HepG2 (cell line): Measurements from ENCODE around the gene LUC7L2. TPM values are rescaled to one million over a fixed set of nuclear protein-coding genes. Genes with fewer than 3 reads are reported as not detected.

Source experiments
- ATAC-seq: fragments of 200-7000 bp; cut with Tn5 transposase; 3 replicates; pipeline ENCODE4 v1.9.1; 2020; ENCODE audit warnings: mild to moderate bottlenecking, moderate library complexity
- BruUV-seq: library from RNA; stranded (reverse); fragments of 400-500 nt; replicated peaks from 2 replicates; lab custom pipeline; 2021; lab: Mats Ljungman, UMichigan
- CTCF ChIA-PET: fragments of 300-600 bp; formaldehyde crosslinking; extraction: SDS; loops from one replicate; lab custom pipeline; 2021; ENCODE audit warnings: low total read pairs, inconsistent platforms, low intra/inter-chr PET ratio; lab: Yijun Ruan, JAX
- POLR2A ChIA-PET: fragments of 350-600 bp; sonication (Branson Sonifier 250); formaldehyde crosslinking; loops from one replicate; lab custom pipeline; 2020; ENCODE audit warnings: antibody characterized with exemption, inconsistent platforms; lab: Yijun Ruan, JAX
- DNase-seq: peaks from one replicate; pipeline ENCODE4 v3.0.0-alpha.2; 2015; ENCODE audit warnings: low spot score
- FAIRE-seq: peaks from 3 replicates; lab custom pipeline; 2011; peaks lifted over from hg19 to GRCh38; lab: Jason Lieb, UNC
- H2AFZ ChIP-seq: one replicate; pipeline ENCODE4 v1.6.1; 2011; ENCODE audit warnings: low read length, inconsistent platforms
- H3K27ac ChIP-seq: fragments of 300-600 bp; 3 replicates; pipeline ENCODE4 v1.8.0; 2011; ENCODE audit warnings: mixed run types, mild to moderate bottlenecking, mixed read lengths, low read length, inconsistent platforms; ENCODE audit not compliant: insufficient read depth; ENCODE audit errors: extremely low read length
- H3K27me3 ChIP-seq, 2 experiments: fragments of 200-600 bp in 1 of 2; 2 replicates in 1 of 2; 3 replicates in 1 of 2; pipeline versions ENCODE4 v1.6.0 to v1.8.0; 2011; ENCODE audit warnings: low read length in 2 of 2, mild to moderate bottlenecking in 2 of 2, moderate library complexity in 2 of 2, inconsistent platforms in 1 of 2; ENCODE audit not compliant: insufficient read depth in 2 of 2, control insufficient read depth in 1 of 2
- H3K36me3 ChIP-seq, 2 experiments: fragments of 200-600 bp in 1 of 2; replicated peaks in 1 of 2; 2 replicates in 1 of 2; 3 replicates in 1 of 2; pipeline versions ENCODE4 v1.5.1 to v1.8.0; 2011; ENCODE audit warnings: low read length in 2 of 2, inconsistent platforms in 1 of 2; ENCODE audit not compliant: insufficient read depth in 2 of 2, control insufficient read depth in 1 of 2
- H3K4me1 ChIP-seq: 2 replicates; pipeline ENCODE4 v1.5.1; 2012; ENCODE audit warnings: low read length, inconsistent platforms; ENCODE audit not compliant: insufficient read depth
- H3K4me2 ChIP-seq: 2 replicates; pipeline ENCODE4 v1.6.0; 2011; ENCODE audit warnings: low read depth, low read length, inconsistent platforms
- H3K4me3 ChIP-seq, 3 experiments: fragments of 200-600 bp in 1 of 3; sonication (generic), shearing (Covaris generic) in 1 of 3; replicated peaks in 1 of 3; 2 replicates each; pipeline ENCODE4 v1.5.1; 2011 to 2016; ENCODE audit warnings: low read length in 3 of 3, inconsistent platforms in 2 of 3, low read depth in 2 of 3, mild to moderate bottlenecking in 2 of 3, control low read depth in 1 of 3, mixed read lengths in 1 of 3; ENCODE audit not compliant: insufficient read depth in 1 of 3
- H3K79me2 ChIP-seq: one replicate; pipeline ENCODE4 v1.6.1; 2011; ENCODE audit warnings: low read length, inconsistent platforms; ENCODE audit not compliant: insufficient read depth
- H3K9ac ChIP-seq: 2 replicates; pipeline ENCODE4 v1.6.0; 2011; ENCODE audit warnings: mild to moderate bottlenecking, low read depth, low read length, inconsistent platforms; ENCODE audit not compliant: insufficient read depth
- H3K9me3 ChIP-seq: 2 replicates; pipeline ENCODE4 v1.5.1; 2012; ENCODE audit warnings: mild to moderate bottlenecking, low read length
- H4K20me1 ChIP-seq: 2 replicates; pipeline ENCODE4 v1.6.0; 2011; ENCODE audit warnings: inconsistent platforms, mild to moderate bottlenecking, low read length, moderate library complexity; ENCODE audit not compliant: insufficient read depth
- BRF2 ChIP-seq: sonication (generic); formaldehyde crosslinking; IDR thresholded peaks from 2 replicates; pipeline ENCODE4 v1.8.1; 2022; ENCODE audit warnings: mild to moderate bottlenecking, missing genetic modification reagents
- EP300 ChIP-seq, 3 experiments: sonication (generic) in 1 of 3; formaldehyde crosslinking in 1 of 3; IDR thresholded peaks; 2 replicates each; pipeline versions ENCODE4 v1.5.1 to v1.6.1; 2011 to 2020; ENCODE audit warnings: low read depth in 2 of 3, low read length in 2 of 3, borderline replicate concordance in 1 of 3, improper control_type of control experiment in 1 of 3, mild to moderate bottlenecking in 1 of 3, missing genetic modification reagents in 1 of 3, moderate library complexity in 1 of 3
- HNF4G ChIP-seq, 2 experiments: sonication (generic) in 1 of 2; formaldehyde crosslinking in 1 of 2; IDR thresholded peaks; 2 replicates each; pipeline versions ENCODE4 v1.4.0 to v1.6.1; 2011 to 2020; ENCODE audit warnings: borderline replicate concordance in 2 of 2, low read depth in 2 of 2, mild to moderate bottlenecking in 2 of 2, low read length in 1 of 2, missing genetic modification reagents in 1 of 2, moderate library complexity in 1 of 2
- JDP2 ChIP-seq: sonication (generic); formaldehyde crosslinking; IDR thresholded peaks from 2 replicates; pipeline ENCODE4 v1.8.1; 2022; ENCODE audit warnings: missing genetic modification reagents, borderline replicate concordance
- KLF13 ChIP-seq: sonication (generic); formaldehyde crosslinking; IDR thresholded peaks from 2 replicates; pipeline ENCODE4 v1.4.0; 2020; ENCODE audit warnings: mild to moderate bottlenecking, missing genetic modification reagents
- MYC ChIP-seq: sonication (generic); formaldehyde crosslinking; IDR thresholded peaks from 2 replicates; pipeline ENCODE4 v1.9.0; 2021; ENCODE audit warnings: missing genetic modification reagents, borderline replicate concordance
- PLSCR1 ChIP-seq: sonication (generic); formaldehyde crosslinking; IDR thresholded peaks from 2 replicates; pipeline ENCODE4 v1.5.0; 2020; ENCODE audit warnings: missing genetic modification reagents, mild to moderate bottlenecking, borderline replicate concordance
- SAP130 ChIP-seq: IDR thresholded peaks from 2 replicates; pipeline ENCODE4 v1.6.1; 2016; ENCODE audit warnings: low read depth
- ZBTB20 ChIP-seq: sonication (generic); formaldehyde crosslinking; IDR thresholded peaks from 2 replicates; pipeline ENCODE4 v1.8.1; 2023; ENCODE audit warnings: missing genetic modification reagents, low read depth, mild to moderate bottlenecking, borderline replicate concordance
- ZBTB33 ChIP-seq: sonication (generic); formaldehyde crosslinking; IDR thresholded peaks from 2 replicates; pipeline ENCODE4 v1.4.0; 2020; ENCODE audit warnings: missing genetic modification reagents
- ZMAT3 ChIP-seq: sonication (generic); formaldehyde crosslinking; conservative IDR thresholded peaks from 2 replicates; pipeline ENCODE4 v1.7.0; 2021; ENCODE audit warnings: missing genetic modification reagents
- ZNF674 ChIP-seq: sonication (generic); formaldehyde crosslinking; IDR thresholded peaks from 2 replicates; pipeline ENCODE4 v1.5.0; 2020; ENCODE audit warnings: low read depth, mild to moderate bottlenecking, missing genetic modification reagents
- ZNF878 ChIP-seq: sonication (generic); formaldehyde crosslinking; IDR thresholded peaks from 2 replicates; pipeline ENCODE4 v1.8.1; 2023; ENCODE audit warnings: mild to moderate bottlenecking, missing genetic modification reagents, moderate library complexity
- WGBS: methylation state at CpG from one replicate; pipeline ENCODE4 v1.1.6; 2017; ENCODE audit warnings: low lambda C conversion rate; 5-methylcytosine and 5-hydroxymethylcytosine counted together
- in situ Hi-C: cut with HindIII; loops from 2 replicates; pipeline ENCODE4 v1.10.0; 2017; ENCODE audit warnings: low pct_unique_long_range_greater_than_20kb; ENCODE audit not compliant: extremely low pct_ligation_motif_present
- intact Hi-C: fragments of 100-400 bp; cut with micrococcal nuclease; formaldehyde crosslinking; loops from one replicate; pipeline ENCODE4 v1.10.0; 2022; ENCODE audit not compliant: unreplicated experiment
- polyA plus RNA-seq, 8 experiments: library from polyadenylated mRNA; depleted of rRNA in 3 of 8; stranded (reverse) in 7 of 8; unstranded in 1 of 8; fragments of >200 nt; fragmentation: Illumina TruSeq in 4 of 8; extraction: Trizol in 4 of 8; gene quantifications; 2 replicates each; pipeline versions ENCODE4 v1.2.1 to v1.2.3, GENCODE V29; 2011 to 2016; ENCODE audit warnings: low read depth in 4 of 8, missing spikeins in 1 of 8, mixed read lengths in 1 of 8; ENCODE audit not compliant: insufficient read depth in 1 of 8
- total RNA-seq, 5 experiments: library from RNA; depleted of rRNA; stranded (reverse); fragments of >200 nt; fragmentation: Illumina TruSeq; extraction: Trizol; gene quantifications; 2 replicates each; pipeline ENCODE4 v1.2.3, GENCODE V29; 2016; ENCODE audit warnings: low read depth in 1 of 5

The LUC7L2 gene
- total and polyA plus RNA-seq, 2 of the 13 experiments (the other 11 are each of a cell fraction or from before 2014, with no cell fraction given) = 17.9 to 50.7 TPM

GRCh38 chr7:139361523-139361922, 1.8 kb downstream of the LUC7L2 start:
- Histone ChIP-seq H3K4me1 (peaks cover 43% of the 10 kb centered on the region), H3K27me3 (no peaks in the 10 kb centered on the region), H4K20me1 (peaks cover 17% of the 10 kb centered on the region; the same call in 1 of the 2 replicates), H3K9me3 (no peaks in the 10 kb centered on the region), H2AFZ (no peak overlapping the region), H3K79me2 (peaks cover 63% of the 10 kb centered on the region), H3K27ac (peak overlapping the region; percentile 99), H3K36me3 (peaks cover 6 to 13% of the 10 kb centered on the region in 2 experiments; a peak in 4 of 5 replicates), H3K4me3 (peak overlapping the region; percentile 70 to 97 (median 89); a peak in 5 of 6 replicates), H3K9ac (peak overlapping the region; percentile 98), H3K4me2 (peak overlapping the region; percentile 90)
- CTCF ChIA-PET = no interaction called here
- FAIRE-seq (no peak), ATAC-seq (no peak), DNase-seq (no peak)
- BruUV-seq = no TSS peak
- intact Hi-C loops = no loop called here
- in situ Hi-C loops = no loop called here
- POLR2A ChIA-PET = no interaction called here
- 28% methylated on average over 3 of the region's 3 CpGs for WGBS
- TF ChIP-seq HNF4G (IDR thresholded peaks at IDR 0.05; ENCODE audit: borderline replicate concordance, low read depth, low read length) = no peak
- no peak for TF ChIP-seq HNF4G (CRISPR knock-in tag; IDR thresholded peaks at IDR 0.05; ENCODE audit: borderline replicate concordance, low read depth)
- no peak for TF ChIP-seq ZMAT3 (CRISPR knock-in tag)
- TF ChIP-seq SAP130 = 0 out of 2 replicates have a peak, but pooled peaks have one; percentile 13

- intact Hi-C loops (no loop called here), in situ Hi-C loops (no loop called here)
- Histone ChIP-seq H3K27me3 (no peaks in the 10 kb centered on the region), H3K4me3 (peak overlapping the region in 1 of 3 experiments; percentile 97; a peak in 1 of 6 replicates), H4K20me1 (peaks cover 17% of the 10 kb centered on the region), H3K79me2 (peaks cover 70% of the 10 kb centered on the region), H2AFZ (no peak overlapping the region), H3K9me3 (no peaks in the 10 kb centered on the region), H3K27ac (no peak overlapping the region), H3K9ac (no peak overlapping the region), H3K36me3 (peaks cover 6 to 13% of the 10 kb centered on the region in 2 experiments; a peak in 4 of 5 replicates), H3K4me1 (peaks cover 43% of the 10 kb centered on the region), H3K4me2 (peak overlapping the region; percentile 90)
- whole genome bisulfite sequencing = 77% methylated on average over 3 of the region's 3 CpGs
- POLR2A ChIA-PET = no interaction called here
- no peak for ATAC-seq
- no peak for DNase-seq
- no peak for FAIRE-seq
- no TSS peak for BruUV-seq
- CTCF ChIA-PET = no interaction called here
- TF ChIP-seq PLSCR1 (CRISPR knock-in tag) (no peak), KLF13 (CRISPR knock-in tag) (no peak), ZNF878 (CRISPR knock-in tag) (no peak), ZNF674 (CRISPR knock-in tag) (no peak), JDP2 (CRISPR knock-in tag) (no peak), EP300 (IDR thresholded peaks at IDR 0.05; ENCODE audit: low read depth in 2 of 2, low read length in 2 of 2) (no peak), EP300 (CRISPR knock-in tag; IDR thresholded peaks at IDR 0.05; ENCODE audit: borderline replicate concordance) (no peak), MYC (CRISPR knock-in tag) (no peak), BRF2 (no peak), ZBTB33 (CRISPR knock-in tag) (no peak), ZBTB20 (CRISPR knock-in tag) (no peak)
Observed at GRCh38 chr7:139362302-139362701, 2.6 kb downstream of the LUC7L2 start.
